HL-60 (cell line): ENCODE data around the gene REXO5.

Experiments
- DNase-seq, 2 experiments: peaks; one replicate each; pipeline ENCODE4 v3.0.0-alpha.2; 2010 to 2020; ENCODE audit warnings: low read depth in 1 of 2, low spot score in 1 of 2
- H3K27ac ChIP-seq: fragments of 250-450 bp; sonication (Bioruptor Pico); replicated peaks from 2 replicates; pipeline ENCODE4 v1.5.1; 2020; ENCODE audit warnings: mild to moderate bottlenecking, moderate library complexity
- H3K27me3 ChIP-seq: fragments of 250-450 bp; sonication (Bioruptor Pico); 2 replicates; pipeline ENCODE4 v1.5.1; 2021; ENCODE audit warnings: mild to moderate bottlenecking, moderate library complexity; ENCODE audit not compliant: insufficient read depth, poor library complexity, severe bottlenecking
- H3K4me3 ChIP-seq: replicated peaks from 2 replicates; pipeline ENCODE4 v1.5.1; 2011; ENCODE audit warnings: mild to moderate bottlenecking, control low read depth, low read length; ENCODE audit not compliant: insufficient read depth
- GABPA ChIP-seq: IDR thresholded peaks from 2 replicates; pipeline ENCODE4 v1.6.1; 2012; ENCODE audit warnings: low read depth
- POLR2AphosphoS5 ChIP-seq: IDR thresholded peaks from 2 replicates; pipeline ENCODE4 v1.6.1; 2012; ENCODE audit warnings: low read depth
- SPI1 ChIP-seq: IDR thresholded peaks from 2 replicates; pipeline ENCODE4 v1.6.1; 2012; ENCODE audit warnings: low read depth, mild to moderate bottlenecking, borderline replicate concordance
- TF ChIP-seq, protein P1 (sequence below): IDR thresholded peaks from 2 replicates; pipeline ENCODE4 v1.6.1; 2012; ENCODE audit warnings: low read depth; ENCODE audit not compliant: insufficient replicate concordance
- TF ChIP-seq, protein P2 (sequence below): IDR thresholded peaks from one replicate; pipeline ENCODE4 v1.5.1; 2011; ENCODE audit warnings: low read length, control low read depth, inconsistent platforms; ENCODE audit not compliant: insufficient read depth

Gene REXO5

DNA sequence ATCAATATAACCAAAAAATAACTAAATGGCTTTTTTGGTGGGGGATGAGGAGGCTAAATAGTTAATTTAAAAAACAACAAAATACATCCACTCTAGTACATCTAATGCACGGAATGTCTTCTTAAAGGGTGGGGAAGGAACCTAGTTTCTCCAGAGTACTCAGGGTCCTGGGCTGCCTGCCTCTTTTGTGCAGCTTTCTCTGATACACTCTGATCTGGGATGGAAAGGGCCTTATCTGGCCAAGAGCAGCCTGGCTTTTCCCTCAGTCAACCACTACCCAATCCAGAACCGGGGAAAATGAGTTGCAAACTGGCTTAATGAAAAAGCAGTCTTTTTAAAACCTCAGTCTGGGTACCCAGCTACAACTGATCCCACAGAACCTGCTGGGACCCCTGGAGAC lies 51.0 kb downstream of the REXO5 start:
- no peak for TF ChIP-seq POLR2AphosphoS5
- no peak for TF ChIP-seq GABPA
- TF ChIP-seq, protein P1, sequence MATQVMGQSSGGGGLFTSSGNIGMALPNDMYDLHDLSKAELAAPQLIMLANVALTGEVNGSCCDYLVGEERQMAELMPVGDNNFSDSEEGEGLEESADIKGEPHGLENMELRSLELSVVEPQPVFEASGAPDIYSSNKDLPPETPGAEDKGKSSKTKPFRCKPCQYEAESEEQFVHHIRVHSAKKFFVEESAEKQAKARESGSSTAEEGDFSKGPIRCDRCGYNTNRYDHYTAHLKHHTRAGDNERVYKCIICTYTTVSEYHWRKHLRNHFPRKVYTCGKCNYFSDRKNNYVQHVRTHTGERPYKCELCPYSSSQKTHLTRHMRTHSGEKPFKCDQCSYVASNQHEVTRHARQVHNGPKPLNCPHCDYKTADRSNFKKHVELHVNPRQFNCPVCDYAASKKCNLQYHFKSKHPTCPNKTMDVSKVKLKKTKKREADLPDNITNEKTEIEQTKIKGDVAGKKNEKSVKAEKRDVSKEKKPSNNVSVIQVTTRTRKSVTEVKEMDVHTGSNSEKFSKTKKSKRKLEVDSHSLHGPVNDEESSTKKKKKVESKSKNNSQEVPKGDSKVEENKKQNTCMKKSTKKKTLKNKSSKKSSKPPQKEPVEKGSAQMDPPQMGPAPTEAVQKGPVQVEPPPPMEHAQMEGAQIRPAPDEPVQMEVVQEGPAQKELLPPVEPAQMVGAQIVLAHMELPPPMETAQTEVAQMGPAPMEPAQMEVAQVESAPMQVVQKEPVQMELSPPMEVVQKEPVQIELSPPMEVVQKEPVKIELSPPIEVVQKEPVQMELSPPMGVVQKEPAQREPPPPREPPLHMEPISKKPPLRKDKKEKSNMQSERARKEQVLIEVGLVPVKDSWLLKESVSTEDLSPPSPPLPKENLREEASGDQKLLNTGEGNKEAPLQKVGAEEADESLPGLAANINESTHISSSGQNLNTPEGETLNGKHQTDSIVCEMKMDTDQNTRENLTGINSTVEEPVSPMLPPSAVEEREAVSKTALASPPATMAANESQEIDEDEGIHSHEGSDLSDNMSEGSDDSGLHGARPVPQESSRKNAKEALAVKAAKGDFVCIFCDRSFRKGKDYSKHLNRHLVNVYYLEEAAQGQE = no peak
- TF ChIP-seq SPI1 = no peak
- TF ChIP-seq, protein P2, sequence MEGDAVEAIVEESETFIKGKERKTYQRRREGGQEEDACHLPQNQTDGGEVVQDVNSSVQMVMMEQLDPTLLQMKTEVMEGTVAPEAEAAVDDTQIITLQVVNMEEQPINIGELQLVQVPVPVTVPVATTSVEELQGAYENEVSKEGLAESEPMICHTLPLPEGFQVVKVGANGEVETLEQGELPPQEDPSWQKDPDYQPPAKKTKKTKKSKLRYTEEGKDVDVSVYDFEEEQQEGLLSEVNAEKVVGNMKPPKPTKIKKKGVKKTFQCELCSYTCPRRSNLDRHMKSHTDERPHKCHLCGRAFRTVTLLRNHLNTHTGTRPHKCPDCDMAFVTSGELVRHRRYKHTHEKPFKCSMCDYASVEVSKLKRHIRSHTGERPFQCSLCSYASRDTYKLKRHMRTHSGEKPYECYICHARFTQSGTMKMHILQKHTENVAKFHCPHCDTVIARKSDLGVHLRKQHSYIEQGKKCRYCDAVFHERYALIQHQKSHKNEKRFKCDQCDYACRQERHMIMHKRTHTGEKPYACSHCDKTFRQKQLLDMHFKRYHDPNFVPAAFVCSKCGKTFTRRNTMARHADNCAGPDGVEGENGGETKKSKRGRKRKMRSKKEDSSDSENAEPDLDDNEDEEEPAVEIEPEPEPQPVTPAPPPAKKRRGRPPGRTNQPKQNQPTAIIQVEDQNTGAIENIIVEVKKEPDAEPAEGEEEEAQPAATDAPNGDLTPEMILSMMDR = no peak
- Histone ChIP-seq H3K27ac (no peak overlapping the region), H3K4me3 (no peak overlapping the region), H3K27me3 (no peaks in the 10 kb centered on the region)
- no peak for DNase-seq

GRCh38 chr16:20859229-20859628 lies 52.9 kb downstream of the REXO5 start:
- Histone ChIP-seq H3K27ac (no peak overlapping the region), H3K27me3 (no peaks in the 10 kb centered on the region), H3K4me3 (no peak overlapping the region)
- TF ChIP-seq, protein P2 = no peak
- TF ChIP-seq POLR2AphosphoS5 = no peak
- TF ChIP-seq, protein P1 = no peak
- TF ChIP-seq GABPA = no peak
- TF ChIP-seq SPI1 = no peak
- no peak for DNase-seq

GRCh38 chr16:20859699-20860098 lies 53.4 kb downstream of the REXO5 start:
- no peak overlapping the region for H3K27ac ChIP-seq
- TF ChIP-seq, protein P1 = no peak
- no peak for TF ChIP-seq POLR2AphosphoS5
- TF ChIP-seq, protein P2 = no peak
- no peak for TF ChIP-seq SPI1
- TF ChIP-seq GABPA = no peak
- no peak for DNase-seq

More at GRCh38 chr16:20859699-20860098, 53.4 kb downstream of the REXO5 start:
- no peak overlapping the region for H3K4me3 ChIP-seq
- H3K27me3 ChIP-seq = no peaks in the 10 kb centered on the region
